K562 treated with DMSO at 1 percent for 4 hours (cell line): ENCODE measurements around the gene TSN. TPM values are rescaled to one million over a fixed set of nuclear protein-coding genes. Genes with fewer than 3 reads are reported as not detected.

ENCODE experiments used
- total RNA-seq: library from RNA; unstranded; fragments of 300-600 nt; gene quantifications from 2 replicates; pipeline ENCODE4 v1.2.3, GENCODE V29; 2022; ENCODE audit not compliant: insufficient read depth

TSN gene
- total RNA-seq = 29.0 and 29.3 TPM in 2 replicates

GRCh38 chr2:121755237-121756111 lies at the start of gene TSN:
Gene TSN (plus strand): TSS chr2:121755651. CDS start chr2:121755780, 129 bp downstream.

GRCh38 chr2:121736462-121737336 lies 18.8 kb upstream of the TSN start, which contains the start of gene NIFK:
Gene NIFK (minus strand): TSS chr2:121736875. CDS start chr2:121736850, 25 bp downstream.

Other genes starting within 250 kb of the TSN start
- not detected in 2 replicates for gene RNU4ATAC, start 224.8 kb upstream of the TSN start, total RNA-seq
- gene CLASP1, start 106.2 kb upstream of the TSN start, total RNA-seq = 13.3 and 19.3 TPM in 2 replicates
- 15.9 and 20.0 TPM in 2 replicates for gene NIFK, start 18.8 kb upstream of the TSN start, total RNA-seq